ENCODE data around the gene EFCC1.

DNA sequence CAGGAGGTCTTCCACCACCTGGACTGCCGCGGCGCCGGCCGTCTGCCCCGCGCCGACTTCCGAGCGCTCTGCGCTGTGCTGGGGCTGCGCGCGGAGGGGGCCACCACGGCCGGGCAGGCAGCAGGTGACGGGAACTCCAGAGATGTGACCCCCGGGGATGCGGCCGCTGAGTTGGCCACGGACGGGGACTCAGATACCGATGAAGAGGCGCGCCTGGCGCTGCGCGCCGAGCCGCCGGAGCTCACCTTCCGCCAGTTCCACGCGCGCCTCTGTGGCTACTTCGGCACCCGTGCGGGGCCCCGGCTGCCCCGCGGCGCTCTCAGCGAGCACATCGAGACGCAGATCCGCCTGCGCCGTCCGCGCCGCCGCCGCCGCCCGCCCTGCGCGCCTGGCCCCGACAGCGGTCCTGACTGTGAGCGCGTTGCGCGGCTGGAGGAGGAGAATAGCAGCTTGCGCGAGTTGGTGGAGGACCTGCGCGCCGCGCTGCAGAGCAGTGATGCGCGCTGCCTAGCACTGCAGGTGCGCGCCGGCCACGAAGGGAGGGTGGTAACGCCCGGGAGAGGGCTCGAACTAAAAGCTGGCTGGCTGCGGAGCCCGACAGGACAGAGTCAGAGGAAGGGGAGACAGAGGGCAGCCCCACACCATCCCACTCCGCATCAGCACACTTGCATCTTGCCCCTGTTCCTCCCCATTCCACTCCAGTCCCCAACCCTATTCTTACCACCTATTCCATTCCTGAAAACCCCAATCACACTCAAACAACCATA is 885 bp downstream of the EFCC1 start:
- TF ChIP-seq, protein P1, sequence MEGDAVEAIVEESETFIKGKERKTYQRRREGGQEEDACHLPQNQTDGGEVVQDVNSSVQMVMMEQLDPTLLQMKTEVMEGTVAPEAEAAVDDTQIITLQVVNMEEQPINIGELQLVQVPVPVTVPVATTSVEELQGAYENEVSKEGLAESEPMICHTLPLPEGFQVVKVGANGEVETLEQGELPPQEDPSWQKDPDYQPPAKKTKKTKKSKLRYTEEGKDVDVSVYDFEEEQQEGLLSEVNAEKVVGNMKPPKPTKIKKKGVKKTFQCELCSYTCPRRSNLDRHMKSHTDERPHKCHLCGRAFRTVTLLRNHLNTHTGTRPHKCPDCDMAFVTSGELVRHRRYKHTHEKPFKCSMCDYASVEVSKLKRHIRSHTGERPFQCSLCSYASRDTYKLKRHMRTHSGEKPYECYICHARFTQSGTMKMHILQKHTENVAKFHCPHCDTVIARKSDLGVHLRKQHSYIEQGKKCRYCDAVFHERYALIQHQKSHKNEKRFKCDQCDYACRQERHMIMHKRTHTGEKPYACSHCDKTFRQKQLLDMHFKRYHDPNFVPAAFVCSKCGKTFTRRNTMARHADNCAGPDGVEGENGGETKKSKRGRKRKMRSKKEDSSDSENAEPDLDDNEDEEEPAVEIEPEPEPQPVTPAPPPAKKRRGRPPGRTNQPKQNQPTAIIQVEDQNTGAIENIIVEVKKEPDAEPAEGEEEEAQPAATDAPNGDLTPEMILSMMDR (conservative IDR thresholded peaks at IDR 0.05): no peak
- no peak for TF ChIP-seq EZH2 (IDR thresholded peaks at IDR 0.05; ENCODE audit: low read depth)

Measured in PC-9 (cell line).